ENCODE data around the gene RNF149.

The RNF149 gene

DNA sequence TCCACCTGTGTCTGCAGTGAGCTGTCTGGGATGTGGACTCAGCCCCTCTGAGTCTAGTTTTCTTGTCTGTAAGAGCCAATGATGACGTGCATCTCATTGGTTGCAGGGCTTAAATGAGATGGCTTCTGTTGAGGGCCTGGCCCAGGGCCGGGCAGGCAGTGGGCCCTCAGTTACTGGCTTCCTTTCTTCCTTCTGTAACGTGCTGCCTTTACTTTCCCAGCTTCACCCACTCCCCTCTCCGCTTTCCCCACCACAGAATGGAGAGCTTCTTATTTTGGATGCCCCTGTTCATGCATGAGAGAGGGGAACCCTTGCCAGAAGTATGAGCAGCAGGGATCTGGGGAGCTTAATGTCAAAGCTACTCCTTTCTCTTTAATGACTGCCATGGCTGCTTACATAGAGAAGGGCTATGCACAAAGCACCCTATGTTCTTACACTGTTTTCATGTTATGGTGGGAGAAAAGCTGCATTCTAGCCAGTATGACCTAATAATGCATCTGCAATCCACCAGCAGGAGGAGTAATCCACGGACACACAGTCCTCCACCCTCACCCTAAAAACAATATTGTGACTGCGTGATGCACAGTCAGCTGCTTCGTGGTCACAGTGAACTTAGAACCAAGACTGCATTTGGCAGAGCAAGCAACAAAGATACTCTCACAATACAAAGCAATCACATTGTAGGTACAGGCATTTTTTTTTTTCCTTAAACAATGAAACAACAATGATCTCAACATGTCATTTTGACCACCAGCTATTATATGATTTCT is 41.6 kb upstream of the RNF149 start:
- no peak overlapping the region for H3K4me3 ChIP-seq
- no peaks in the 10 kb centered on the region for H3K9me3 ChIP-seq (replicated peaks in 1 of 11)
- no peaks in the 10 kb centered on the region for H3K27me3 ChIP-seq
- H3K4me1 ChIP-seq: peaks cover 0 to 28% (median 0%) of the 10 kb centered on the region in 10 experiments; a peak in 7 of 20 replicates
- no peaks in the 10 kb centered on the region for H4K20me1 ChIP-seq
- no peaks in the 10 kb centered on the region for H3K36me3 ChIP-seq
- peak overlapping the region in 3 of 11 experiments; percentile 50 to 82 (median 70); a peak in 6 of 22 replicates for H3K4me2 ChIP-seq
- no peak overlapping the region for H3K9ac ChIP-seq
- no peak for TF ChIP-seq Cebpa-rat (IDR thresholded peaks at IDR 0.05)
- no peak overlapping the region for H3K27ac ChIP-seq

DNA sequence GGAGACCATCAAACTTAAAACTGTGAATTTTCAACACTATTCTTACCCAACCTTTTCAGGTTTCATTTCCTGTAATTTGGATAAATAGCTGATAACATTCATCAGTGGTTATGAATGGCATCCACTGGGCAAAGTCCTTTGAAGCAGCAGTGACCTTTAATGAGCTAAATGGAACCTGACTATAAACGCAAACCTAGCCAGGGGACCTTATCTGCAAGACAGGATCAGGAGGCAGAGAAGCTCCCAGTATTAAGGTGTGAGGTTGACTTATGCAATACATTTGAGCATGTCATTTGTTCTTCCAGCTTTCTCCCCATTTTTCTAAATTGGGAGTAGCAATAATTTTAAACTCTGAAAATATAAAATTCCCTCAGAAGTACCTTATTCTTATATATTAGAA is 40.4 kb upstream of the RNF149 start:
- no peaks in the 10 kb centered on the region for H4K20me1 ChIP-seq
- no peak overlapping the region for H3K27ac ChIP-seq
- no peaks in the 10 kb centered on the region for H3K36me3 ChIP-seq
- no peak for TF ChIP-seq Cebpa-rat (IDR thresholded peaks at IDR 0.05)
- H3K4me3 ChIP-seq: no peak overlapping the region
- no peaks in the 10 kb centered on the region for H3K27me3 ChIP-seq
- H3K4me2 ChIP-seq: peak overlapping the region in 5 of 11 experiments; percentile 20 to 47 (median 30); a peak in 4 of 22 replicates
- no peaks in the 10 kb centered on the region for H3K9me3 ChIP-seq (replicated peaks in 1 of 11)
- H3K4me1 ChIP-seq: peaks cover 0 to 28% (median 0%) of the 10 kb centered on the region in 10 experiments; a peak in 7 of 20 replicates
- H3K9ac ChIP-seq: no peak overlapping the region

DNA sequence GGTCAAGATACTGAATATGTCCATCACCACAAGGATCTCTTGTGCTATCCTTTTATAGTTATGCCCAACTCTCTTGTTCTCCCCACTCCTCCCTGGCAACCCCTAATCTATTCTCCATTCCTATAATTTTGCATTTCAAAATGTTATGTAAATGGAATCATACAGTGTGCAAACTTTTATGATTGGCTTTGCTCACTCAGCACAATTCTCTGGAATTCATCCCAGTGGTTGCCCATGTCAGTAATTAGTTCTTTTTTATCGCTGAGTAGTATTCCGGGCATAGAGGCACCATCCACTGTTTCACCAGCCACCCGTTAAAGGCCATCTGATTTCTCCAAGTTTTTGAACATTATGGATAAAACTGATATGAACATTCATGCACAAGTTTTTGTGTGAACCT is 38.4 kb upstream of the RNF149 start:
- H3K9me3 ChIP-seq (replicated peaks in 1 of 11): no peaks in the 10 kb centered on the region
- H3K4me1 ChIP-seq: peaks cover 3 to 41% (median 12%) of the 10 kb centered on the region in 10 experiments
- H3K27me3 ChIP-seq: no peaks in the 10 kb centered on the region
- no peak for TF ChIP-seq Cebpa-rat (IDR thresholded peaks at IDR 0.05)
- H4K20me1 ChIP-seq: no peaks in the 10 kb centered on the region
- no peaks in the 10 kb centered on the region for H3K36me3 ChIP-seq
- H3K4me2 ChIP-seq: no peak overlapping the region
- no peak overlapping the region for H3K27ac ChIP-seq
- H3K9ac ChIP-seq: no peak overlapping the region
- no peak overlapping the region for H3K4me3 ChIP-seq

DNA sequence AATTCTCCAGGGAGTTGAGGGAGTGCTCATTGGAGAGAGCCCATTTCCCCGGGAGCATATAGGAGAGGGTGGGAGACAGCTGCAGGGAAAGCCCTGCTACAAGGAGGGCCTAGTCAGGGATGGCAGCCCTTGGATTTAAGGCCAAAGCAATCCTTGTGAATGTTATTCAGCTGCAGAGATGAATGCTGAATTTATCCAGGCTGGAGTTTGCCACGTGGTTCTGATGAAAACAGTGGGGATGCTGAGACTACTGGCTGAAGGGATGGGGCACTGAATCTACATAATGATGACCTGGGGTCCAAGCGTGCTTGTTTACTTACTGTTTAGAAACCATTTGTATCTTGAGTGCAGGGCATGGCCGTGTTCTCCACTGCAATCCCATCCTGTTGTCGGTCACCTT is 35.6 kb upstream of the RNF149 start:
- Histone ChIP-seq H3K4me1 (peaks cover 10 to 48% (median 38%) of the 10 kb centered on the region in 10 experiments), H3K4me3 (no peak overlapping the region), H3K27ac (0 out of 22 replicates have a peak overlapping the region, but pooled peaks of 1 of the 11 experiments have one; percentile 10)

DNA sequence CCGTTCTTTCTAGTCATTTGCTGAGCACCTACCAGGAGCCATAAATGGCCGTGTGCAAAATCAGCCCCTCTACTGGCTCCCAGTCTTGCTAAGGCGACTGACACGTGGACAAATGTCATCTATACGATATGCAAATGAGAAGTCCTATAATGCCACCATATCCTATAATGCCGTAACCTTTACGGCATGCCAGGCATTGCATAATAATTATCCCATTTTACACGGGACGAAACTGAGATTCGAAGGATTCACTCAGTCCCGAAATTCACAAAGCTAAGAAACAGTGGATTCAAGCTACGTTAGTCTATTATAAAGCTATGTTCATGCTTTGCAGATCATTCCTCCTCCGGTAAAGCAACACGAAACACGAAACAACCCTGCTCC is 34.1 kb upstream of the RNF149 start:
- Histone ChIP-seq H3K4me1 (peaks cover 10 to 56% (median 39%) of the 10 kb centered on the region in 10 experiments), H3K36me3 (no peaks in the 10 kb centered on the region), H3K27ac (peak overlapping the region in 8 of 11 experiments; percentile 51 to 76 (median 64); a peak in 15 of 22 replicates), H3K9me3 (replicated peaks in 1 of 11) (no peaks in the 10 kb centered on the region), H3K27me3 (no peaks in the 10 kb centered on the region), H3K9ac (peak overlapping the region in 7 of 11 experiments; percentile 7 to 47 (median 25); a peak in 8 of 22 replicates), H4K20me1 (no peaks in the 10 kb centered on the region), H3K4me2 (peak overlapping the region in 9 of 11 experiments; percentile 58 to 82 (median 69); a peak in 17 of 22 replicates), H3K4me3 (no peak overlapping the region)
- no peak for TF ChIP-seq Cebpa-rat (IDR thresholded peaks at IDR 0.05)

More for the DNA sequence above, 35.6 kb upstream of the RNF149 start:
- Histone ChIP-seq H3K27me3 (no peaks in the 10 kb centered on the region), H3K36me3 (no peaks in the 10 kb centered on the region), H3K4me2 (no peak overlapping the region), H3K9me3 (replicated peaks in 1 of 11) (no peaks in the 10 kb centered on the region), H3K9ac (no peak overlapping the region), H4K20me1 (no peaks in the 10 kb centered on the region)
- TF ChIP-seq Cebpa-rat (IDR thresholded peaks at IDR 0.05): no peak

DNA sequence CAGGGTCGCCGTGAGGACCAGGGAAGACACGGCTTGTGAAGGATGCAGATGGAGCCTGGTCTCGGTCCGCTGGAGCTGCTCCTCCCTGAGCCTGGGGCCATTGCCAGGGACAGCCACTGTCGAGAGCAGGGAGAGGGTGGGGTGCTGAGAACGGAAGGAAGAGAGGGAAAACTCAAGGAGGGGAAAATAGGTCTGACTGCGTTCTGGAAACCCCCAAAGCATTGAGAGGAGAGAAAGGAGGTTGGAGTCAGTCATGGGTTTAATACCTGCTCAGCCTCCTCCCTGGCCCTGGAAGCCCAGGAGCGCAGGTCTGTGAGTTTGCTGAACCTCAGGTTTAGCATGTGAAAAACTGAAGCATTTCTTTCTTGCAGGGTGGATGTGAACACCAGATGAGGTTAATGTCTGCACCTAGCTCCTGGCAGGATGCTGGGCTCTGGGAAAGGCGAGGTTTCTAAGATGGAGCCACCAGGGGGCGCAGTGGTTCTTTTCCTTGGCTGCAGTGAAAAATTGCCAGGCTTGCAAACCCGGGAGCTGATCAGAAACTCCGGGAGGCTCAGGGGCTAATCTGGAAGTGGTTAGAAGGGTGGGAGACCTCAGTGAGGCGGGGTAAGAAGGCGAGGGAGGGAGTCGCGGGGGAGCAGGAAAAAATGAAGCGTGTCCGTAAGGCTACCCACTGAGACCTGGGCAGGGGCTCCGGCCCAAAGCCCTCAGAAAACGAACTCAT is 33.6 kb upstream of the RNF149 start:
- Histone ChIP-seq H3K36me3 (no peaks in the 10 kb centered on the region), H3K4me3 (no peak overlapping the region; a peak in 1 of 20 replicates), H3K27me3 (no peaks in the 10 kb centered on the region), H3K4me1 (peaks cover 10 to 62% (median 39%) of the 10 kb centered on the region in 10 experiments), H3K9me3 (replicated peaks in 1 of 11) (no peaks in the 10 kb centered on the region), H4K20me1 (no peaks in the 10 kb centered on the region), H3K4me2 (peak overlapping the region; percentile 11 to 82 (median 66)), H3K27ac (peak overlapping the region in 10 of 11 experiments; percentile 45 to 77 (median 64); a peak in 20 of 22 replicates), H3K9ac (peak overlapping the region in 7 of 11 experiments; percentile 7 to 47 (median 32); a peak in 12 of 22 replicates)
- no peak for TF ChIP-seq Cebpa-rat (IDR thresholded peaks at IDR 0.05)

DNA sequence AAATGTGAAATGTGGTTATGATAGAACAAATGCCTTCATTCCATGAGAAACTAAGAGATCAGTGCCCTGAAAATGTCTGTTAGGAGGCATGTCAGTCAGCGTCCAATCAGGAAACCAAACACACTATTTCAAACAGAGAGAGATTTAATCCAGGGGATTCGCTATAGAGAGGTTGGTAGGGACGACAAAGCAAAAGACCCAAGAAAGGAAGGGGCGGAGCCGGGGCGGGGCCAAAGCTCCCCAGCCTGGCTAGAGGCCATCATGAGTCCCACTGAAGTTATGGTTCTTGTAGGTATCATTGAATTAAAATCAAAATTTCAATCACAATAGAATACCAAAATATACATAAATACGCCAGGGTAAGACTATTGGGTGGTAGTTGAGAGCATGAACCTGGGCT is 32.9 kb upstream of the RNF149 start:
- Histone ChIP-seq H3K36me3 (no peaks in the 10 kb centered on the region), H3K27ac (peak overlapping the region; percentile 40 to 77 (median 64); a peak in 21 of 22 replicates), H3K9me3 (replicated peaks in 1 of 11) (no peaks in the 10 kb centered on the region), H3K4me3 (no peak overlapping the region), H3K27me3 (no peaks in the 10 kb centered on the region), H4K20me1 (no peaks in the 10 kb centered on the region), H3K4me1 (peaks cover 10 to 64% (median 40%) of the 10 kb centered on the region in 10 experiments), H3K4me2 (peak overlapping the region; percentile 11 to 82 (median 66)), H3K9ac (peak overlapping the region in 7 of 11 experiments; percentile 15 to 47 (median 32); a peak in 8 of 22 replicates)
- TF ChIP-seq Cebpa-rat (IDR thresholded peaks at IDR 0.05): no peak

DNA sequence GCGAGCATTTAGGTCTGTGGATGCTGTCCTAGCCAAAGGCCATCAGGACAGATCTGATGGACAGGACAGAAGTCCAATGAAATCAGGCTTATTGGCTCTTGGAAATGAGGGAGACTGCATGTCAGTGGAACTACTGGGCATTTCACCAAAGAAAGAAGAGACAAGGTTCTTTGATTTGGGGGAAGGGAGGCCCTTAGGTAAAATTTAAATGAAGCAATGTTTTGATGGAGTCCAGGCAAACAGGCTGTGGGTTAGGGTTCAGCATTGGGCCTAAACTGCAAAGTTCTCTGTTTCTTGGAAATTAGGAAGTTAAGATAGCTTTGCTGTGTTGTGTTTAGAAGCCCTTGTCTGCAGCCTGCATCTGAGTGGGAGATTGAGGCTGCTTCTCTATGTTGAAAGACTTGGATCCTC is 31.6 kb upstream of the RNF149 start:
- Histone ChIP-seq H3K9ac (peak overlapping the region in 8 of 11 experiments; percentile 1 to 61 (median 16); a peak in 8 of 22 replicates), H3K4me1 (peaks cover 10 to 77% (median 48%) of the 10 kb centered on the region in 10 experiments)

More for the DNA sequence above, 31.6 kb upstream of the RNF149 start:
- H3K4me3 ChIP-seq: no peak overlapping the region
- H3K4me2 ChIP-seq: peak overlapping the region in 8 of 11 experiments; percentile 21 to 82 (median 71); a peak in 15 of 22 replicates
- TF ChIP-seq Cebpa-rat (IDR thresholded peaks at IDR 0.05): no peak
- H3K36me3 ChIP-seq: no peaks in the 10 kb centered on the region
- no peaks in the 10 kb centered on the region for H3K27me3 ChIP-seq
- H3K9me3 ChIP-seq (replicated peaks in 1 of 11): no peaks in the 10 kb centered on the region
- no peaks in the 10 kb centered on the region for H4K20me1 ChIP-seq
- H3K27ac ChIP-seq: peak overlapping the region; percentile 22 to 77 (median 61); a peak in 19 of 22 replicates
